ENCODE measurements around the gene LZTS2. TPM values are rescaled to one million over a fixed set of nuclear protein-coding genes. Genes with fewer than 3 reads are reported as not detected.

The LZTS2 gene
- total RNA-seq, 6 experiments from 2014 or later, result 5.6 to 17.5 (median 11.0) TPM

- intact Hi-C loops (cut with DNase I), result no loop called here
- Histone ChIP-seq H3K4me3 (no peak overlapping the region), H3K4me1 (peaks cover 0 to 12% (median 0%) of the 10 kb centered on the region in 4 donors), H3K9me3 (no peaks in the 10 kb centered on the region), H3K36me3 (no peaks in the 10 kb centered on the region), H3K27me3 (no peaks in the 10 kb centered on the region), H3K27ac (no peak overlapping the region)
- DNase-seq (no peak), ATAC-seq (no peak)
- TF ChIP-seq POLR2A (IDR thresholded peaks at IDR 0.05) (no peak), CTCF (IDR thresholded peaks at IDR 0.05) (no peak)
- WGBS (ENCODE audit: insufficient coverage, low coverage, low lambda C conversion rate, missing lambda C conversion rate), result 40% methylated on average over 3 of the region's 7 CpGs
Measured at GRCh38 chr10:101028446-101029337, 29.1 kb downstream of the LZTS2 start.

- TF ChIP-seq POLR2A (IDR thresholded peaks at IDR 0.05), result no peak
- peak in 1 of 4 donors; percentile 2 for TF ChIP-seq CTCF (IDR thresholded peaks at IDR 0.05)
- H3K4me3 ChIP-seq, result no peak overlapping the region
- H3K4me1 ChIP-seq, result peaks cover 0 to 12% (median 0%) of the 10 kb centered on the region in 4 donors
- no peak overlapping the region for H3K27ac ChIP-seq
- DNase-seq (no peak), ATAC-seq (no peak)
- H3K36me3 ChIP-seq, result no peaks in the 10 kb centered on the region
- H3K9me3 ChIP-seq, result no peaks in the 10 kb centered on the region
- H3K27me3 ChIP-seq, result no peaks in the 10 kb centered on the region
- WGBS (ENCODE audit: insufficient coverage, low coverage, low lambda C conversion rate, missing lambda C conversion rate), result 49% methylated on average over 5 of the region's 27 CpGs
- intact Hi-C loops (cut with DNase I), result no loop called here
Measured at GRCh38 chr10:101029520-101030295, 30.1 kb downstream of the LZTS2 start.

GRCh38 chr10:101030496-101031127 lies 31.0 kb downstream of the LZTS2 start:
- Histone ChIP-seq H3K4me1 (peaks cover 0 to 12% (median 0%) of the 10 kb centered on the region in 4 donors), H3K4me3 (peak overlapping the region; percentile 58 to 78 (median 66)), H3K27ac (no peak overlapping the region), H3K36me3 (no peaks in the 10 kb centered on the region), H3K27me3 (no peaks in the 10 kb centered on the region), H3K9me3 (no peaks in the 10 kb centered on the region)
- 10% methylated on average over 7 of the region's 25 CpGs for WGBS (ENCODE audit: insufficient coverage, low coverage, low lambda C conversion rate, missing lambda C conversion rate)
- DNase-seq (no peak), ATAC-seq (no peak)
- intact Hi-C loops (cut with DNase I), result no loop called here
- TF ChIP-seq CTCF (IDR thresholded peaks at IDR 0.05) (no peak), POLR2A (IDR thresholded peaks at IDR 0.05) (no peak)

GRCh38 chr10:101031128-101031795 lies 31.7 kb downstream of the LZTS2 start, which contains the start of the genes PDZD7 and SFXN3:
Gene PDZD7 (minus strand): TSS chr10:101031129. CDS start chr10:101030219, 910 bp downstream.
Gene SFXN3 (plus strand): TSS chr10:101031234. CDS start chr10:101034695, 3,461 bp downstream.
- WGBS (ENCODE audit: insufficient coverage, low coverage, low lambda C conversion rate, missing lambda C conversion rate), result 0% methylated on average over 12 of the region's 38 CpGs
- H3K9me3 ChIP-seq, result no peaks in the 10 kb centered on the region

More at GRCh38 chr10:101031128-101031795, 31.7 kb downstream of the LZTS2 start, which contains the start of the genes PDZD7 and SFXN3:
- H3K36me3 ChIP-seq, result no peaks in the 10 kb centered on the region
- DNase-seq, result peak; percentile 98 to 99 (median 99)
- TF ChIP-seq CTCF (IDR thresholded peaks at IDR 0.05), result no peak
- TF ChIP-seq POLR2A (IDR thresholded peaks at IDR 0.05), result peak; percentile 25
- H3K4me1 ChIP-seq, result peaks cover 0 to 12% (median 0%) of the 10 kb centered on the region in 4 donors
- no peaks in the 10 kb centered on the region for H3K27me3 ChIP-seq
- ATAC-seq, result peak; percentile 89 to 96 (median 95)
- peak within 1 kb of the TSS; percentile 58 to 78 (median 66) for H3K4me3 ChIP-seq
- intact Hi-C loops (cut with DNase I), result no loop called here
- peak within 1 kb of the TSS; percentile 81 to 90 (median 90) for H3K27ac ChIP-seq

Measured in right lobe of liver (tissue), 6 donors.